Mucosa of descending colon (tissue), 3 donors: Measurements from ENCODE around the gene ZC3H12A. TPM values are rescaled to one million over a fixed set of nuclear protein-coding genes. Genes with fewer than 3 reads are reported as not detected.

Experiments
- ATAC-seq: fragments of 200-7000 bp; cut with Tn5 transposase; one replicate; pipeline ENCODE4 v1.9.1; 2020; ENCODE audit warnings: mild to moderate bottlenecking, moderate library complexity
- DNase-seq, 3 donors: peaks; one replicate each; pipeline ENCODE4 v3.0.0-alpha.2; 2020
- H3K36me3 ChIP-seq: fragments of 200-600 bp; one replicate; pipeline ENCODE4 v1.8.0; 2021; ENCODE audit warnings: low read depth, mild to moderate bottlenecking
- H3K4me1 ChIP-seq: fragments of 200-600 bp; one replicate; pipeline ENCODE4 v1.8.0; 2021; ENCODE audit warnings: low read depth, mild to moderate bottlenecking
- H3K4me3 ChIP-seq: fragments of 200-600 bp; one replicate; pipeline ENCODE4 v1.8.0; 2021; ENCODE audit warnings: mild to moderate bottlenecking
- H3K9me3 ChIP-seq: fragments of 200-600 bp; one replicate; pipeline ENCODE4 v1.8.0; 2021; ENCODE audit warnings: mild to moderate bottlenecking
- intact Hi-C, 2 donors: fragments of 100-400 bp; cut with DNase I in 1 of 2; cut with micrococcal nuclease in 1 of 2; formaldehyde crosslinking; loops; one replicate each; pipeline versions ENCODE4 v1.11.0 to v1.11.1; 2022; cut with DNase I, micrococcal nuclease
- total RNA-seq, 3 donors: library from RNA; stranded (reverse); fragmentation: NEBNext Ultra II Directional in 2 of 3; extraction: Animal tissue kit (Norgen Biotek cat#: 25700) in 2 of 3; gene quantifications; one replicate each; pipeline versions ENCODE4 v1.2.1 to v1.2.4, GENCODE V29; 2021 to 2023
- TF ChIP-seq, protein P1 (sequence below): fragments of 200-600 bp; IDR thresholded peaks from one replicate; pipeline ENCODE4 v1.8.0; 2022; ENCODE audit warnings: antibody characterized with exemption, mild to moderate bottlenecking
- donor health status: DM: no; HTN: no; CAD: no; lungs with moderate emphysema.
- donor health status: DM: no; HTN: no; CAD: no.
- donor health status: DM: no; HTN: yes; CAD: no.

Gene ZC3H12A
- total RNA-seq, 3 donors from 2014 or later: 25.6 to 42.4 (median 25.9) TPM

DNA sequence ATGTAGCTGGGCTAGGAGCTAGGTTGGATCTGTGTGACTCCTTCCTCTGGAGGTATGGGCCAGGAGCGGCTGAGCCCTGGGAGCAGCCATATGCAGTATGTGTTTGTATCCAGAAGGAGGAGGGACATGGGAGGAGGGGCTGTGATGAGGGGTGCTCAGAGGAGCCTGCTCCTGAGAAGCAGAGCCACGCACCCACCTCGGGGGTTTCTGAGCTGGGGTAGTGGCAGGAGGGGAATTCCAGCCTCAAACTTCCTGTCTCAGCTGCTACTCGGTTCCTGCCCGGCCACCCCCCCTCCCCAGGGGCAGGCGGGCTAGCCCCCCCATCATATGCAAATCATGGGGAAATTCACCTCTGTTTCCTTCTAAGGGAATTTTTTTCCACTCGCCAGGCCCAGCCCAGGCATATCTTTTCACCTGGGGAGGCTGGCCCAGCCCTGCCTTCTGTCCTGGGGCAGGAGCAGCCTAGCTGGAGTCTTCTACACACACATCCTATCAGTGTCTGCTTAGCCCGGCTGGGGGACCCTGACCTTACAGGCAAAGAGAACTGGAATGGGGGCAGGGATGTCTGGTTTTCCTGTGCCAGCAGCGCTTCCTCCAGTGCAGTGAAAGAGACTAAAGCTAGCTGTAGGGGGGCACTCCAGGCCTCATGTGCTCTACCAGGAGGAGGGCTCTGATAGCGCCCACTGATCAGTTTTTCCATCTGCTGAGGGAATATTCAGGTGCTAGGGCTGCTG is 3.0 kb downstream of the ZC3H12A start:
- peaks cover 57% of the 10 kb centered on the region for H3K4me1 ChIP-seq
- ATAC-seq (peak; percentile 36), DNase-seq (peak; percentile 78 to 92 (median 87))
- H3K36me3 ChIP-seq: peaks cover 16% of the 10 kb centered on the region
- H3K4me3 ChIP-seq: no peak overlapping the region
- TF ChIP-seq, protein P1, sequence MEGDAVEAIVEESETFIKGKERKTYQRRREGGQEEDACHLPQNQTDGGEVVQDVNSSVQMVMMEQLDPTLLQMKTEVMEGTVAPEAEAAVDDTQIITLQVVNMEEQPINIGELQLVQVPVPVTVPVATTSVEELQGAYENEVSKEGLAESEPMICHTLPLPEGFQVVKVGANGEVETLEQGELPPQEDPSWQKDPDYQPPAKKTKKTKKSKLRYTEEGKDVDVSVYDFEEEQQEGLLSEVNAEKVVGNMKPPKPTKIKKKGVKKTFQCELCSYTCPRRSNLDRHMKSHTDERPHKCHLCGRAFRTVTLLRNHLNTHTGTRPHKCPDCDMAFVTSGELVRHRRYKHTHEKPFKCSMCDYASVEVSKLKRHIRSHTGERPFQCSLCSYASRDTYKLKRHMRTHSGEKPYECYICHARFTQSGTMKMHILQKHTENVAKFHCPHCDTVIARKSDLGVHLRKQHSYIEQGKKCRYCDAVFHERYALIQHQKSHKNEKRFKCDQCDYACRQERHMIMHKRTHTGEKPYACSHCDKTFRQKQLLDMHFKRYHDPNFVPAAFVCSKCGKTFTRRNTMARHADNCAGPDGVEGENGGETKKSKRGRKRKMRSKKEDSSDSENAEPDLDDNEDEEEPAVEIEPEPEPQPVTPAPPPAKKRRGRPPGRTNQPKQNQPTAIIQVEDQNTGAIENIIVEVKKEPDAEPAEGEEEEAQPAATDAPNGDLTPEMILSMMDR: no peak
- H3K9me3 ChIP-seq: no peaks in the 10 kb centered on the region
- intact Hi-C loops: no loop called here

DNA sequence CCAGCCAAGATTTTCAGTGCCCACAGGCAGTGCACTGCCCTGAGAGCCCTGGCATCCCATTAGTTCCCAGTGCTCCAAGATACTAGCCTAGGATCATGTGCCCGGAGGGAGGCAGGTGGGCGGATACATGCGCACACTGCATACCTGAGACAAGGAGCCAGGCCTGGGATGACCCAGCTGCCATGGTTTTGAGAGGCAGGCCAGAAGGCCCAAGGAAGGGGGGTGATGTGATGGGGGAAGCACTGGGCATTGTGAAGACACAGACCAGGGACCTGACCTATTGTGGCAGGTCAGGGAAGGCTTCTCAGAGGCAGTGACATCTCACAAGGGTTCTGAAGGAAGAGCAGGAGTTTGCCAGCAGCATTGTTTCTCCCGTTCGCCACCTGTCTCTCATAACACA is 3.6 kb downstream of the ZC3H12A start:
- intact Hi-C loops: no loop called here
- Histone ChIP-seq H3K4me3 (no peak overlapping the region), H3K4me1 (peaks cover 55% of the 10 kb centered on the region), H3K9me3 (no peaks in the 10 kb centered on the region), H3K36me3 (peaks cover 19% of the 10 kb centered on the region)
- ATAC-seq: no peak
- TF ChIP-seq, protein P1: no peak
- peak in 2 of 3 donors; percentile 50 to 68 for DNase-seq

DNA sequence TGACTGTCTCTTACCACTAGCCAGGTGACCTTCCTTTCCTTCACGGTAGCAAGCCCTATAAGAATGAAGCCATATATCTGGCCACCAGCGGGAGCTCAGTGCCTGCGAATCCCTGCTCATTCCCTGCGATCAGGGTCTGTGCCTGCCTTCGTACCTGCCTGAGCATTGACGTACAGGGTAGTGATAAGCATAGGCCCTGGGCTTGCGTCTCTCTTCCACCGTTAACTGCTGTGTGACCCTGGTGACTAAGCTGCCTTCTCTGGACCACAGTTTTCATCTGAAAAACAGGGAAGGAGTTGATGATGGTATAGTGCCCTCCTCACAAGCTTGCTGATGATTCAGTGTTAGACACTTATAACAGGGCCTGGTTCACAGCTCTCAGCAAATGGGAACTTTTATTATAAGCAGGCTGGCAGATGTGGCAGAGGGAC is 4.1 kb downstream of the ZC3H12A start:
- DNase-seq (no peak), ATAC-seq (peak; percentile 0)
- Histone ChIP-seq H3K36me3 (peaks cover 24% of the 10 kb centered on the region), H3K4me1 (peaks cover 55% of the 10 kb centered on the region), H3K9me3 (no peaks in the 10 kb centered on the region), H3K4me3 (no peak overlapping the region)
- TF ChIP-seq, protein P1: no peak
- intact Hi-C loops: no loop called here

DNA sequence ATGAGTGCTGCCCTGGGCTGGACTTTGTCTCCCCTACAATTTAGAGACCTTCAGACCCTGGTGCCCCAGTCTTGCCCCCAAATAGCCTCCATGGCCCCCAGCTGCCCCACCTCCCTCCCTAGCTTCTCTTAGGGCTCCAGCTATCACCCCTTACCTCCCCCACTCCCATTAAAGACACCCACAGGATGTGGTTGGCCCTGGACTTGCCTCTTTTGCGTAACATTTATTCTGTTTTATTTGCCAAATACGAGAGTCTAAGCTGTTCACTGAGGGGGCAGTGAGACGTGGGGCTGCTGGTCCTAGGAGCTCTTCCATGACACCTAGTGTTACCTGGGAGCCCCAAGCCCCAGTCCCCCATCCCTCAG is 4.5 kb downstream of the ZC3H12A start:
- Histone ChIP-seq H3K4me3 (no peak overlapping the region), H3K9me3 (no peaks in the 10 kb centered on the region), H3K36me3 (peaks cover 25% of the 10 kb centered on the region), H3K4me1 (peaks cover 53% of the 10 kb centered on the region)
- ATAC-seq (no peak), DNase-seq (peak in 2 of 3 donors; percentile 51 to 66)
- TF ChIP-seq, protein P1: no peak
- intact Hi-C loops: no loop called here

DNA sequence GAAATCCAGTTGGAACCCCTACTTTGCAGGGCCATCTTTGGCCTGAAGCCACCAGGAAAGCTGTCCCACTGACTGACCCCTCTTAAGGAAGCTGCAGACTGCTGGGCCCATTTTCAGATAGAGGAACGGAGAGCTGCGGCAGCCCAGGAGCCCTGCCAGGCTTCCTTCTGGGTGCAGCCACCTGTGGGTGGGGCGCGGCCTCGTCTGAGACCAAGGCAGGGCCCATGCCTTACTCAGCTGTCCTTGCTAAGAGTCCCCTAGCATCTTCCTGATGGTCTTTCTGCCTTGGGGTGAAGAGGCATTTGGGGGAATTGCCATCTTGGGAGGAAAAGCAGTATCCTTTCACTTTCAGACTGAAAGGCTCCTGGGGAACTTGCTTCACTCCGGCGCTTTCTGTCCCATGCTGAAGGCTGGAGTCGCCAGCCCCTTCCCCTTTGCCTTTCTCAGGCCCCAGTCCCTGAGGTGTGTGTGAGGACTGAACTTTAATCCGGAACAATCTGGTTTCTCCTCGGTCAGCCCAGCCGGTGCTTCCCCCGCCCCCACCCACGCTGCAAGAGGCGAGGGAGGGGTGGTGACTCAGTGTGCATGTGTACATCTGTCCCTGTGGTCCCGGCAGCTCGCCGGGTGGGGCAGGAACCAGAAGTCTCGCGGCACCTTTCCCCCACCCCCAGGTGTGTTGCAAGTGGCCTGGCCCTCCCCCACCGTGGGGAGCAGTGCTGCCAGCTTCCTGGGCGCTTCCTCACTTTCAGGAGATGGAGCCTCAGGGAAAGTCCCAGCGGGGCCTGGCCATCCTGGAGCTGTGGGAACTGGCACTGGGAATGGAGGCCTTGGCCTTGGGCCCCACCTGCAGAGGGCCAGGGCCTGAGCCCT is 5.1 kb downstream of the ZC3H12A start:
- peak; percentile 95 to 99 (median 96) for DNase-seq
- H3K4me3 ChIP-seq: no peak overlapping the region
- H3K4me1 ChIP-seq: peaks cover 53% of the 10 kb centered on the region
- no peaks in the 10 kb centered on the region for H3K9me3 ChIP-seq
- ATAC-seq: peak; percentile 80
- TF ChIP-seq, protein P1: no peak
- H3K36me3 ChIP-seq: peaks cover 25% of the 10 kb centered on the region
- intact Hi-C loops: no loop called here
